HCT116 (cell line): ENCODE data around the gene SRP54. TPM values are rescaled to one million over a fixed set of nuclear protein-coding genes. Genes with fewer than 3 reads are reported as not detected.

Experiments used
- ATAC-seq: fragments of 200-7000 bp; cut with Tn5 transposase; 2 replicates; pipeline ENCODE4 v1.9.1; 2020; ENCODE audit warnings: mild to moderate bottlenecking, moderate library complexity
- BruUV-seq: library from RNA; stranded (reverse); fragments of 400-500 nt; replicated peaks from 2 replicates; lab custom pipeline; 2021; lab: Mats Ljungman, UMichigan
- CTCF ChIA-PET: fragments of 300-600 bp; sonication (Branson Sonifier 250); formaldehyde crosslinking; loops from one replicate; lab custom pipeline; 2021; ENCODE audit warnings: antibody characterized with exemption; lab: Charles Lee
- POLR2A ChIA-PET: fragments of 300-600, 350-600 bp; sonication (Branson Sonifier 250); formaldehyde crosslinking; loops from one replicate; lab custom pipeline; 2021; ENCODE audit warnings: antibody characterized with exemption; lab: Charles Lee
- RAD21 ChIA-PET, 2 experiments: fragments of 300-600 bp; sonication (Branson Sonifier 250); formaldehyde crosslinking; loops; one replicate each; lab custom pipeline; 2023; ENCODE audit warnings: low total read pairs in 2 of 2; ENCODE audit not compliant: uncharacterized antibody in 2 of 2, unreplicated experiment in 2 of 2, low non-redundant PET in 1 of 2; lab: Charles Lee
- DNase-seq: peaks from one replicate; pipeline ENCODE4 v3.0.0-alpha.2; 2010; ENCODE audit warnings: low read depth, low spot score
- H2AFZ ChIP-seq: fragments of 200-600 bp; shearing (Covaris generic), sonication (generic); 2 replicates; pipeline ENCODE4 v1.6.1; 2017; ENCODE audit warnings: low read depth, mixed run types, mixed read lengths, antibody characterized with exemption, low read length; ENCODE audit not compliant: poor library complexity, severe bottlenecking
- H3K27ac ChIP-seq: 2 replicates; pipeline ENCODE4 v1.5.1; 2012; ENCODE audit warnings: low read depth, low read length
- H3K27me3 ChIP-seq: fragments of 200-600 bp; sonication (generic); 2 replicates; pipeline ENCODE4 v1.6.1; 2016; ENCODE audit warnings: mixed run types, low read length, mixed read lengths; ENCODE audit not compliant: insufficient read depth
- H3K36me3 ChIP-seq, 2 experiments: fragments of 200-500 bp in 1 of 2; fragments of 200-600 bp in 1 of 2; sonication (Bioruptor generic) in 1 of 2; sonication (generic) in 1 of 2; 2 replicates each; pipeline versions ENCODE4 v1.5.1 to v1.6.1; 2014 to 2016; ENCODE audit warnings: low read length in 2 of 2, inconsistent platforms in 1 of 2, mixed read lengths in 1 of 2, mixed run types in 1 of 2; ENCODE audit not compliant: insufficient read depth in 2 of 2, control insufficient read depth in 1 of 2
- H3K4me1 ChIP-seq, 2 experiments: fragments of 200-600 bp in 1 of 2; sonication (generic) in 1 of 2; 2 replicates each; pipeline versions ENCODE4 v1.5.1 to v1.6.1; 2012 to 2017; ENCODE audit warnings: low read length in 2 of 2, inconsistent platforms in 1 of 2, mild to moderate bottlenecking in 1 of 2, mixed read lengths in 1 of 2, mixed run types in 1 of 2, moderate library complexity in 1 of 2; ENCODE audit not compliant: insufficient read depth in 2 of 2, control insufficient read depth in 1 of 2
- H3K4me2 ChIP-seq: fragments of 200-600 bp; sonication (generic); 2 replicates; pipeline ENCODE4 v1.6.1; 2017; ENCODE audit warnings: mixed run types, low read length, mixed read lengths
- H3K4me3 ChIP-seq, 2 experiments: fragments of 200-600 bp in 1 of 2; sonication (generic) in 1 of 2; replicated peaks in 1 of 2; 2 replicates each; pipeline ENCODE4 v1.5.1; 2011 to 2016; ENCODE audit warnings: low read length in 2 of 2, control low read depth in 1 of 2, low read depth in 1 of 2, mild to moderate bottlenecking in 1 of 2, mixed read lengths in 1 of 2, mixed run types in 1 of 2
- H3K79me2 ChIP-seq: fragments of 200-600 bp; sonication (generic); 2 replicates; pipeline ENCODE4 v1.6.1; 2017; ENCODE audit warnings: mild to moderate bottlenecking, mixed run types, low read length, moderate library complexity, mixed read lengths; ENCODE audit not compliant: insufficient read depth
- H3K9ac ChIP-seq: fragments of 200-600 bp; sonication (generic); 2 replicates; pipeline ENCODE4 v1.6.1; 2016; ENCODE audit warnings: low read length, mixed read lengths
- H3K9me2 ChIP-seq: fragments of 200-600 bp; sonication (generic), shearing (Covaris generic); 2 replicates; pipeline ENCODE4 v1.6.1; 2017; ENCODE audit warnings: mixed run types, mild to moderate bottlenecking, moderate library complexity; ENCODE audit not compliant: insufficient read depth
- H3K9me3 ChIP-seq, 2 experiments: fragments of 200-500 bp in 1 of 2; fragments of 200-600 bp in 1 of 2; sonication (Bioruptor generic) in 1 of 2; sonication (generic) in 1 of 2; 2 replicates each; pipeline ENCODE4 v1.6.1; 2014 to 2017; ENCODE audit warnings: low read length in 2 of 2, mixed read lengths in 2 of 2, inconsistent platforms in 1 of 2, low read depth in 1 of 2, mild to moderate bottlenecking in 1 of 2, mixed run types in 1 of 2, moderate library complexity in 1 of 2; ENCODE audit not compliant: control insufficient read depth in 1 of 2, insufficient read depth in 1 of 2
- H4K20me1 ChIP-seq: fragments of 200-600 bp; sonication (generic), shearing (Covaris generic); 2 replicates; pipeline ENCODE4 v1.6.1; 2017; ENCODE audit warnings: mixed run types, mild to moderate bottlenecking, moderate library complexity; ENCODE audit not compliant: insufficient read depth
- CBX3 ChIP-seq: IDR thresholded peaks from 2 replicates; pipeline ENCODE4 v1.6.1; 2012; ENCODE audit warnings: low read depth
- CEBPB ChIP-seq: IDR thresholded peaks from 2 replicates; pipeline ENCODE4 v1.6.1; 2012; ENCODE audit warnings: low read depth
- EGR1 ChIP-seq: IDR thresholded peaks from 2 replicates; pipeline ENCODE4 v1.6.1; 2012; ENCODE audit warnings: low read depth
- FOSL1 ChIP-seq: IDR thresholded peaks from 2 replicates; pipeline ENCODE4 v1.6.1; 2012; ENCODE audit warnings: low read depth
- JUND ChIP-seq: IDR thresholded peaks from 2 replicates; pipeline ENCODE4 v1.6.1; 2012
- MAX ChIP-seq: IDR thresholded peaks from 2 replicates; pipeline ENCODE4 v1.6.1; 2012
- POLR2A ChIP-seq: IDR thresholded peaks from 2 replicates; pipeline ENCODE4 v1.7.0; 2011; ENCODE audit warnings: borderline replicate concordance; ENCODE audit not compliant: insufficient read depth, insufficient read length; ENCODE audit errors: extremely low read depth
- POLR2AphosphoS5 ChIP-seq: IDR thresholded peaks from 2 replicates; pipeline ENCODE4 v1.6.1; 2011; ENCODE audit warnings: mild to moderate bottlenecking, low read depth, low read length, moderate library complexity
- SIN3A ChIP-seq: IDR thresholded peaks from 2 replicates; pipeline ENCODE4 v1.6.1; 2012; ENCODE audit warnings: low read depth
- SP1 ChIP-seq: IDR thresholded peaks from 2 replicates; pipeline ENCODE4 v1.6.1; 2012; ENCODE audit warnings: low read depth
- SRF ChIP-seq: IDR thresholded peaks from 2 replicates; pipeline ENCODE4 v1.6.1; 2012; ENCODE audit warnings: low read depth
- TCF7L2 ChIP-seq: IDR thresholded peaks from 2 replicates; pipeline ENCODE4 v1.7.0; 2011; ENCODE audit warnings: borderline replicate concordance, inconsistent platforms; ENCODE audit not compliant: insufficient read depth, insufficient read length; ENCODE audit errors: extremely low read depth
- YY1 ChIP-seq: IDR thresholded peaks from 2 replicates; pipeline ENCODE4 v1.6.1; 2011; ENCODE audit warnings: low read length, low read depth, moderate library complexity, mild to moderate bottlenecking; ENCODE audit not compliant: insufficient replicate concordance; ENCODE audit errors: extremely low read depth
- ZBTB33 ChIP-seq: IDR thresholded peaks from 2 replicates; pipeline ENCODE4 v1.6.1; 2011; ENCODE audit warnings: mild to moderate bottlenecking, low read length, moderate library complexity; ENCODE audit not compliant: insufficient replicate concordance; ENCODE audit errors: extremely low read depth
- ZFX ChIP-seq: fragments of 450-650 bp; IDR thresholded peaks from 2 replicates; pipeline ENCODE4 v1.6.1; 2017
- ZNF274 ChIP-seq: fragments of 200-500 bp; sonication (Bioruptor generic); IDR thresholded peaks from 2 replicates; pipeline ENCODE4 v1.6.1; 2014; ENCODE audit warnings: mild to moderate bottlenecking, low read depth, low read length, inconsistent platforms
- intact Hi-C: fragments of 100-400 bp; cut with micrococcal nuclease; formaldehyde crosslinking; loops from 2 replicates; pipeline ENCODE4 v1.10.0; 2022
- total RNA-seq: library from RNA; stranded (reverse); gene quantifications from one replicate; pipeline ENCODE4 v1.2.1, GENCODE V29; 2021; ENCODE audit not compliant: unreplicated experiment

The SRP54 gene
- total RNA-seq, 1 experiment from 2014 or later: 53.0 TPM

- intact Hi-C loops: no loop called here
- POLR2A ChIA-PET: no interaction called here
- no peak for TF ChIP-seq EGR1
- no peak for TF ChIP-seq ZFX
- no peak for TF ChIP-seq MAX
- no peak for TF ChIP-seq SP1
- TF ChIP-seq ZNF274: no peak
- no peak for TF ChIP-seq JUND
- TF ChIP-seq SRF: no peak
- no peak for TF ChIP-seq YY1
- no peak for TF ChIP-seq ZBTB33
- no peak for TF ChIP-seq POLR2AphosphoS5
- no peak for TF ChIP-seq FOSL1
- TF ChIP-seq CBX3: no peak
- no peak for TF ChIP-seq SIN3A
- TF ChIP-seq CEBPB: no peak
- no peak for TF ChIP-seq POLR2A
- TF ChIP-seq TCF7L2: no peak
These were observed 45.6 kb downstream of the SRP54 start for GRCh38 chr14:35028435-35028834.

More at GRCh38 chr14:35028435-35028834, 45.6 kb downstream of the SRP54 start:
- Histone ChIP-seq H3K4me2 (no peak overlapping the region), H3K79me2 (no peaks in the 10 kb centered on the region), H3K36me3 (peaks cover 0 to 12% of the 10 kb centered on the region in 2 experiments; a peak in 2 of 4 replicates), H3K4me1 (no peaks in the 10 kb centered on the region), H3K9ac (no peak overlapping the region), H2AFZ (no peak overlapping the region), H3K9me3 (no peaks in the 10 kb centered on the region), H3K9me2 (no peaks in the 10 kb centered on the region), H3K27me3 (no peaks in the 10 kb centered on the region), H3K4me3 (no peak overlapping the region), H3K27ac (no peak overlapping the region), H4K20me1 (no peaks in the 10 kb centered on the region)
- BruUV-seq: no TSS peak
- ChIA-PET RAD21 (no interaction called here), CTCF (no interaction called here)
- DNase-seq (no peak), ATAC-seq (no peak)
